NCI-H128 (cell line): Measurements from ENCODE around the gene SFN.
"Not testable (repeated sequence)": the region's sequence is repeated elsewhere in the genome, so short reads cannot be mapped to it uniquely, and the experiment has no call there.

Experiments used
- DNase-seq: peaks from one replicate; lab custom pipeline; 2025; ENCODE audit not compliant: unreplicated experiment; lab: John Stamatoyannopoulos, UW

SFN gene

DNA sequence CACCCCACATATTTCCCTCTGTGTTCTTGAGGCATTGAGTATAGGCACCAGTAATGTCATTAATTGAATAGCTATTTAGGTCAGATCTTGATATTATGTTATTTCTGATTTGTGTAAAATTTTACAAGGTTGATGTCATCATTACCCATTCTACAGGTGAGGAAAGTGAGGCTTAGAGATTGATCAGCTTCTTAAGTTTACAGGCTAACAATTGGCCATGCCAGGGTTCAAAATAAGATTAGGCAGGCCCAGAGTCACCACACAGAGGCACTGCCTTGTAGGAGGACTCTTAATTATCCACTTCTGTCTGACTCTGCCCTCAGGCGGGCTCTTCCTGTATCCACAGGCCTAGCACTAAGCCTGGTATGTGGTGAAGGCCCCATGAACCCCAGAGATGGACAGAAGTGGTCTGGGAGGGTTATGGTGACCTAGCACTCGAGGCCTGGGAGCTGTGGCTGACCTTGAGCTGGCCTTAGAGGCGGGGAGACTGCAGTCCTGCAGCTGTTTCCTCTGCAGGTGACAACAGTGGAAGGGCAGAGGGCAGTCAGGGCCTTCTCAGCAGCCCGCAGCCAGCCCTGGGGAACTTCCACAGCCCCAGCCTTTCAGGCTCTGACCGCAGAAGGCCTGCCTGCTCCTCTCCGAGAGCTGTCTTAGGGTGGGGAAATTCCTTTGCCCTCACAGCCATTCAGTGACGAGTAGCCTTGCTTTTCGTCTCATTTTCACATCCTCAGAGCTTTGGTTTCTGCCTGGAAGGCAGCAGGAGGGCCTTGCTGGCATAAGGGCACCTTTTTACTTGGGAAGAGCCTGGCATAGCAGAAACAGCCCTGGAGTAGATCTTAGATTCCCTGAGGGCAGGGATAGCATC, 24.2 kb upstream of the SFN start:
- DNase-seq = no peak

DNA sequence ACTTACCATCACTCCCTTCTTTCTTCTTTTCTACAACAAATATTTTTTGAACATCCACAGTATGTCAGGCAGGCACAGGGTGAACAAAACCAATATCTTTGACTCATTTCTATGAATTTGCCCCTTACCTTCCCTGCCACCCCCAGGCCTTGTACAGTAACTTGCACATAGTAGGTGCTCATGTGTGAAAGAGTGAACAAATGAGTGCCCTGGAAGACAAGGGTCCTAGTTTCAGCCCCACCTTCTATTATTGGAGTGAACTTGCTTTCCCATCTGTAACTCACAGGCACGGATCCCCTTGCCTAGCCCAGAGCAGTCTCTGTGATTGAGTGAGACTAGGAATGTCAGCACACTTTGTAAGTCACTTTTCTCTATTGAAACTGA, 23.6 kb upstream of the SFN start:
- DNase-seq = no peak

DNA sequence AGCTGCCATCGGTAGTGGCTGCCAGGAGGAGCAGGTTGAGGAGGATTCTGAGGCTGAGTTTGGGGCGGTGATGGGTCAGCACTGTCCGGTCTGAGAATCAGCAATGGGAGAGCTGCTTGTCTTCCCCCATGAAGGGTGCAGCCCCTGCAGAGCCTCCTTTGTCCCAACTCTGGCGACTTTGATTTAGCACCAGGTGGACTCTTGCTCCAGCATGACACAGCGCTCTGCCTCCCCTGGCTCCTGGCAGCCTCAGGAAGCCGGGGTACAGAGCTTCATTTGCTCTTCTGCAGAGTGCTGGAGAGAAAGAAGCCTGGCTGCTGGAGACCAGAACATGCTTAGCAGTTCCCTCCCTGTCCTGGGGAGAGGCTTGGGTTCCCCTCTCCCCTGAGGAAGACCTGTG, 23.2 kb upstream of the SFN start:
- DNase-seq = no peak

DNA sequence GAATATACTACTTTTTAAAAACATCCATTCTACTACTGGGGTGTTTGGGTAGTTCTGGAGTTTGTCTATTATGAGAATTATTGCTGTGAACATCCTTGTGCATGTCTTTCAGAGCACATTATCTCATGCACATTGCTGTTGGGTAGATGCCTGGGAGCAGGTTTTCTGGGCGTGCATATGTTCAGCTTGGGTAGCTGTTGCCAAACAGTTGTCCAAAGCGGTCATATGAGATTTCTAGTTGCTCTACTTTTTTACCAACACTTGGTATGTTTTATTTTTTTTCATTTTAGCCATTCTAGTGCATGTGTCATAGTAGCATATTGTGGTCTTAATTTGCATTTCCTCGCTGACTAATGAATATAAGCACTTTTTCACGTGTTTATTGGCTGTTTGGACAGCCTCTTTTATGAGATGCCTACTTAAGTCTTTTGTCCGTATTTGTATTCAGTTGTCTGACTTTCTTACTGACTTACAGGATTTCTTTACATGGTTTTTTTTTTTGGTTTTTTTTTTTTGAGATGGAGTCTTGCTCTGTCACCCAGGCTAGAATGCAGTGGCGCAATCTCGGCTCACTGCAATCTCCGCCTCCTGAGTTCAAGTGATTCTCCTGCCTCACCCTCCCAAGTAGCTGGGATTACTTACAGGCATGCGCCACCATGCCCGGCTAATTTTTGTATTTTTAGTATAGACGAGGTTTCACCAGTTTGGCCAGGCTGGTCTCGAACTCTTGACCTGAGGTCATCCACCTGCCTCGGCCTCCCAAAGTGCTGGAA, 18.3 kb upstream of the SFN start:
- no peak for DNase-seq

DNA sequence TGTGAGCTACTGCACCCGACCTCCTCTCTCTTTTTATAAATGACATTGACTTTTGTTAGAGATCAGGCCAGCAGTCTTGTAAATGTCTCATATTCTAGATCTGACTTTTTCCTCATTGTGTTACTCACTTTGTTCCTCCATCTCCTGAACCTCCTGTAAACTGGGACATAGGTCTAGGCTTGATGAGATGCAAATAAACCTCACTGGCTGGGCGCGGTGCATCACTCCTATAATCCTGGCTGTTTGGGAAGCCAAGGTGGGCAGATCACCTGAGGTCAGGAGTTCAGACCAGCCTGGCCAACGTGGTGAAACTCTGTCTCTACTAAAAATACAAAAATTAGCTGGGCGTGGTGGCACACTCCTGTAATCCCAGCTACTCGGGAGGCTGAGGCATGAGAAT, 15.1 kb upstream of the SFN start:
- DNase-seq = not testable (repeated sequence)

DNA sequence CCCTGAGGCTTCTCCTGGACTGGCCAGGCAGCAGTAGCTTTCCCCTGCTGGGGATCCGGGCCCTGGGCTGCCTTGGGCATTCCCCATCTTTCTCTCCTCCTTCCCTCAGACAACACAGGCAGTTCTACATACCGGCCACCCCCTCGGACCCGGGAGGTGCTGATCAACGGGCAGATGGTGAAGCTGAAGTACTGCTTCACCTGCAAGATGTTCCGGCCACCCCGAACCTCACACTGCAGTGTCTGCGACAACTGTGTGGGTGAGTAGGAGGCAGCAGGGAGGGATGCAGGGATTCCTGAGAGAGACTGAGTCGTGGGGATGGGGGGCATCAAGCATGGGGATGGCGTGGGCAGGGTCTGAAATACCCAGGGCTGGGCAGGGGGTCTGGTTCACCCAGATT, 14.4 kb upstream of the SFN start:
- DNase-seq = no peak

DNA sequence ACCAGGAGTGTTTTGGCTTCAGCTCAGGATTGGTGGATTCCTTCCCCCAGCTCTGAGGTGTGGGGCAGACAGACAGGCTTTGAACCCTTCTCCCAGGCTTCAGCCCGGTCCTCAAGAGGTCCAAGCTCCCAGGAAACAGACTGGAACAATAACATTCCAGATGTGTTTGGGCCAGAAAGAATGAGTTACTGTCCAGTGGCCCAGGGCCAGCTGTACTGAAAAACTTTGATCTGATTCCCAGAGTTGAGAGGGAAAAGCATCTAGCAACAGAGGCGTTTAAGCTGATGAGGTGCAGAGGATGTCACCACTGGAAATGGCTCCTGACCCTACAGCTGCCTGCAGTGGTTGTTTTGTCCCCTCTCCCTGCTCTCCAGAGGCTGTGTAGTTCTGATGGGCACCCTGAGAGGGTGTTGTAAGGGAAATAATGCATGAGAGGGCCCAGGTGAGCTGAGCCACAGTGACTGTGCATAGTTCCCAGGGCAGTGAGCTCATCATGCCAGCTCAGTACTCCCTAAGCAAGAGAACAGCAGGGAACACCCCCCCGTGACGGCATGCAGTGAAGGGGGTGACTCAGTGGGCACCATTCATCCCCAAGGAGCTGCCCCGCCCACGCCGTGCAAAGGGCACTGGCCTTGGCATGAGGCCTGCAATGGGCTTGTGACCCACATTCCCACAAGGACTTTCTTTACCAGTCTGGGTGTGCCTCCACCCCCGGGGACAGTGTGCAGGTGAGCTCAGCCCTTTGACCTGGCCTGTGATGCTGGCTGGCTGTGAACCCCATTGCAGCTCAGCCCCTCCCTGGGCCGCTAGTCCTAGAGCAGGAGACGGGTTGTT, 13.8 kb upstream of the SFN start:
- DNase-seq = no peak

DNA sequence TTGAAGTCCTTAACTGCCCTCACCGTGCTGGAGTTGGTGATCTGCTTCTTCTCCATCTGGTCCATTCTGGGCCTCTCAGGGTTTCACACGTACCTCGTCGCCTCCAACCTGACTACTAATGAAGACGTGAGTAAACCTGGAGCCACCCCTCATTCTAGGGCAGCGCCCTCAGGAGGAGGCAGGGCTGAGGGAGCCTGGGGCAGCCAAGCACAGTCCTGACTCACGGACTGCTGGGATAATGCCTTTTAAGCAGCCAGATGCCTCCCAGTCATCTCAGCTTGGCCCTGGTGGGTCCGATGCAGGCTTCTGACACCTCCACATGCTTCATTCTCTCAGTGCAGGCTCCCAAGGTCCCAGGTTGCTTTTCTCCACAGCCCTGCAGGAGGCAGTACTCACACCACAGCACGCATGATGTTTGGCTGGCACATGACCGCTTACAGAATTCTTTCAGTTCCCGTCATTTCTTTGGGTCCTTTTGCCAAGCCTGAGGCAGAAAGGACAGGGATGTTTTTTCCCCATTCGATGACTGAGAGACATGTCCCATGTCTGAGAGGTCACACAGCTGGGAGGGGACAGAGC, 11.8 kb upstream of the SFN start:
- no peak for DNase-seq

DNA sequence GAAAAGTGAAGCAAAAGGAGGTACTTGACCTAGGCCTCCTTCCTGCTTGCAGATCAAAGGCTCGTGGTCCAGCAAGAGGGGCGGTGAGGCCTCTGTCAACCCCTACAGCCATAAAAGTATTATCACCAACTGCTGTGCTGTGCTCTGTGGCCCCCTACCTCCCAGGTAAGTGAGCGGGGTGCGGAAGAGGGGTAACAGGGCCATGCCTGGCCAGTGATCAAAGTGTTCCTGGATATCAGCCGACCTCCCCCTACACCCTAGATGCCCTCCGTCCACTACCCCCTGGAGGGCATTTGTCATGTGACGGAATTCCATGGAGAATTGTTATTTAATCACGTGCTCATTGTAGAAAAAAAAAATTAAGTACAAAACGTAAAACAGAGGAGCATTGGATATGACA, 10.2 kb upstream of the SFN start:
- DNase-seq = no peak

DNA sequence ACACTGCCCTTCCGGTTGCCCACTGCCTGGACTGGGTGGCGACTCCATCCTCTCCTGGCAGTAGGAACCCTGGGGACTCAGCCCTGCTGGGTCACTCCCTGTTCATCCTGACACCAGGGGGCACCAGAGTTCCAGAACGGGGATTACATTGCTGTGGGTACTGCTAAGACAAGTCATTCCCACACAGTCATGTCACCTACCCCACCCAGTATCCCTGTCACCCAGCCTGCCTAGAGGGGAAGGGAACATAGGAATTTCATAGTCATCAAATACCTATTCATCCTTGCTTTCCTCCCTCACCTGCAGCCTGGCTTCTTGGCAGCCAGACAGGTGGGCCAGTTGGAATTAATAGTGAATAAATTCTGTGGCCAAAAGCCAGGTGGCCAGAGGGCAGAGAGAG, 9.8 kb upstream of the SFN start:
- DNase-seq = peak; percentile 61

DNA sequence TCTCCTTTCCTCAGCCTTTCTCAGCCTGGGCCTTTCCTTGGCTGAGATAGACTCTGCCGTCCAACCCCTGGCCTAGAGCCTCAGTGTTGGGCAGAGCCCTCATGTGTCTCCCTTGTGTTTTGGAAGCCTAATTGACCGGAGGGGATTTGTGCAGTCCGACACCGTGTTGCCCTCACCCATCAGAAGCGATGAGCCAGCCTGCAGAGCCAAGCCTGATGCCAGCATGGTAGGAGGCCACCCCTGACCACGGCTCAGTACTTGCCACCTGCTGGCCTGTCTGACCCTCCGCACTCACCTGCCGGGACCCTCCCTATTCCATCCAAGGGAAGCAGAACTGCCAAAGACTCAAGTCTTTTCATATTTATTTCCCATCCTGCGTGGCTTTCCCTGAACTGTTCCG, 9.3 kb upstream of the SFN start:
- no peak for DNase-seq

DNA sequence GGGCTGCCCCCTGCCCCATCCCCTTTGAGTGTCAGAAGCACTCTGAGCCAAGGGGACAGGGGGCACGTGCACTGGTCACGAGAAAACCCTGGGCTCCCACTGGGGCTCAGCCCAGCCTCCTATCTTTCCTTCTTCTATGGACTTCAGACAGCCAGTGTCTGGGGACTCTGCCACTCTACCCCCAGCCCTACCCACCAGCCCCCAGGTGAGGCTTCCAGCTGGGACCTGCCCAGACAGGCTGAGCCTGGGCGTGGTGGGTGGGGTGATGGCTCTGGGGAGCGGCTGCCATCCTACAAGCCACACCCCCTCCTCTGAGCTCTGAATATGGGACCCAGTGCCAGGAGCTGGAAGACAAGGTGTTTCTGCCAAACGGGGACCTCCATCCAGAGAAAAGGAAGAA, 8.0 kb upstream of the SFN start:
- DNase-seq = no peak

DNA sequence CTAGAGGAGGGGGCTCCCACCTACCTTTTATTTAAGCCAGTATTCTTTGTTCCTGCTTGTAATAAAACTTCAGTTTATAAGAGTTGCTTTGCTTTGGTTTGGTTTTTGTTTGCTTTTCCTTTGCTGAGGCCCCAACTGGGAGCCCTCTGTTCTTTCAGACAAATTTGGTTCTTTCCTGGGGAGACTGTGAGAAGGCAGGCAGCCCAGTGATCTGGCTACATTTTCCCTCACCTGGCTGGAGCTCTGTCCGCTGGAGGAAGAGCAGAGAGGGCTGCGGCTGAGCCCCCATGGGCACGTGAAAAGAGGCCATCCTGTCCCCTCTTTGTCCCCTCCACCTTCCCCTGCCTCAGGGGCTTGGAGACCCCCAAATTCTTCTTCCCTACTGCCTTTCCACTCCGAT, 7.3 kb upstream of the SFN start:
- no peak for DNase-seq

DNA sequence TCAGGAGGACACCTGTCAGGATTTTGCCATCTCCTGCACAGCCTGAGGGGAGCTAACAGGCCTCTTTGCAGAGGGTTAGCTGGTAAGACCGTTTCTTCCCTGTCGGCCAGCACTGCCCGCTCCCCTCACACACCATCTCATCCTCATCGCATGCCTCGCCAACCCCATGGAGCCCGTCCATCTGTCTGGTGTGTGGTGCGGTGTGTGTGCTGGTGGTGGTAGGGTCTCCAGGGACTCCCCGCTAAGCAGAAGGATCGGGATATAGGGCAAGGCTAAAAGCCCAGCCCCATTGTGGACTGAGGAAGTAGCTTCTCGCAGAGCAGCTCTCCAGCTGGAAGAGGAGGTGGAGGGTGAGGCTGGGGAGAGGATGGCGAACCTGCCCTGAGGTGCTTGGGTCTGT, 6.8 kb upstream of the SFN start:
- DNase-seq = no peak

DNA sequence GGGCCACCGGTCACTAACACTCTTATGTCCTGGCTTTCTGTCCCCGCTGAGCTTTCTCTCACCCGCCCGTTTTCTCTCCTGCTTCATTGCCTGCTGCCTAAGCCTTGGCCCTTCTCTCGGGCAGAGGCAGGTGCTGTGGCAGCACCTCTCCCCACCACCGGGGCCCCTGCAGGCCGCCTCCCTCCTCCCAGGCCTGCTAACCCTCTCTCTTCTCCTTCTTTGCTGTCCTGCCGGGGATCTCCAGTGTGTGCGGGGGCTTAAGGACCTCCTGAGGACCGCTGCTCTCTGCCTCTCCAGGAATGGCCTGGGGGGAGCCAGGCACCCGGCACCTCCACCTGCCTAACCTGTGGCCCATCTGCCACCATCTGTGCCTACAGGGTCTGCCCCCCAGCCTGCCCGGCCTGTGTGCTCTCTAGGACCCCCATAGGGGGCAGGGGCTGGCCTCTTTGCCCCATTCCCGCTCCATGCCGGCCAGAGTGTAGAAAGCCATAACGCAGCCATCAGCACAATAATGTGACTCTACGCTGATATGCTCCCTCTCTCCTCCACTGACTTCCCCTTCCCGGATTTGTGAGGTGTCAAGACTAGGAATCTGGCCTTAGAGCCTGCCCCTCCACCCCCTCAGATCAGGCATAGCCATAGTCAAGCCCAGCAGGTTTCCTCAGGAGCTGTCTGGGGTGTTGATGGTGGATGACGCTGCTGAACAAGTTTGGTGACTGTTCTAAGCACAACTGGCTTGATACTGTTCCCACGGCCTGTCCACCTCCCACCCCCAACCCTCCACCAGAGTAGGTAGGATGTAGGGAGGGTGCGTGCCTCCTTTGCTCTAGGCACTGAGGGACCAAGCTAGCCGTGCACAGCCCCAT, 6.1 kb upstream of the SFN start:
- DNase-seq = no peak

DNA sequence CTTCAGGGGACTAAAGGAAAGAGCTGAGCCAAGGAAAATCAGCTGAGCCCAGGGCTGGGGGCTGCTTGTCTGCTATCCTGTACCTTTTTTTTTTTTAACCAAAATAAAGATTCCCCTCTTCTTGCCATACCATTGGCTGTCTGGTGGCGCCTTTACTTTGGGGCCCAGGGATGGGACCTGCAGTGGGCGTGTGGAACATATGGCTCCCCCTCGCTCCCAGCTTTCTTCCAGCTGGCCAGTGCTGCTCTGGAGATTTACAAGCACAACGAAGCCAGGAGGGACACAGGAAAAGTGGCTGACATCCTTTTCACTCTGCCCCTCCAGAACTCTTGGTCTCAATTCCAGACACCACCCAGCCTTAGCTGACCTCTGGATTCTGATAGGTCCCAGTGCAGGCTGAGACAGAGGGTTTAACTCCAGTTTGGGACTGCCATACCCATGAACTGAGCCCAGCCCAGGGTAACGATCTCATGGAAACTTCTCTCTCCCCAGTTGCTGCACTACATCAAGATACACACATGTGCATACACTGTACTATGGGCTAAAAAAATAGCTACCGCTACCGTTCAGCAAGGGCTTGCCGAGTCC, 5.4 kb upstream of the SFN start:
- no peak for DNase-seq

DNA sequence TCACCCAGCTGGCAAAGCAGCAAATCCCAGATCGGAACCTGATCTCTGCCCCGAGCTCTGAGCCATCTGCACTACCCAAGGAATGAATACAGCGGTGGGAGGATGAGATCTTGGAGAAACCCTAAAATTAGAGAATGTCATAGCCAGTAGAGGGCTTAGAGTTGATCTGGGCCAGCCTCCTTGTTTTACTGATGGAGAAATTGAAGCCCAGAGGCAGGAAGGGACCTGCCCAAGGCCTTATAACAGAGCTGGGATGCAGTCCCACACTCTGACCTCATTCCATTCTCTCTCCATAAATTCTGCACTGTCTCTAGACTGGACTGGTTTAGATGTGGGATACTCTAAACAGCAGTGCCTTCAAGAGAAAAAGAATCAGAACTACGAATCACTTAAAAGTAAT, 4.8 kb upstream of the SFN start:
- DNase-seq = no peak

DNA sequence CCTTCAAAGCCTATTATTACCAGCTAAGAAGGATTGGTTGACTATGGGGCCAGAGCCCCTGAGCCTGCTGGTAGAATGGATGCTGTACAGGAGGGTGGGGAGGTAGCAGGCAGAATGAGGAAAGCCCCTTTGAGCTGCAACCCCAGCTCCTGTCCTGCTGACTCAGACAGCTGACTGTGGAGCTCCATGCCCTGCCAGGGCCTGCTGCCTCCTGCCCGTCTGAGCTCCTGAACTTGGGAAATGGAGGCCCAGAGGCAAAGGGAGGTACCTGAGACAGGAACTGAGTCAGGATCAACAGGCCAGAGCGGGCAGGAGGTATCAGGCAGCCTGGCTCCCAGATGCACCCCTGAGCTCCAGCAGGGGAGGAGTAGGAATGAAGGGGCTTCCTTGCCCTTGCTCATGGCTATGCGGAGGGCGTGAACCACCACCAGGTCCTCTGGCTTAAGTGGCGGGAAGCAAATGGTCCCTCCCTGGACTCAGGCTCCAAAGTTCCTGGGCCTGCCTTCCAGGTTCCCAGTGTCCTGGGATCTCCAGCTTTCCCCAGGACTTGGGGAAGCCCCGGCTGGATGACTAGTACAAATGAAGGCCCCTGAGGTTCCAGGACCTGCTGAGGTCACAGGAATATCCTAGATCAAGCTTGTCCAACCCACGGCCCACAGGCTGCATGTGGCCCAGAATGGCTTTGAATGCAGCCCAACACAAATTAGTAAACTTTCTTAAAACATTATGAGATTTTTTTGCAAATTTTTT, 3.9 kb upstream of the SFN start:
- DNase-seq = no peak

DNA sequence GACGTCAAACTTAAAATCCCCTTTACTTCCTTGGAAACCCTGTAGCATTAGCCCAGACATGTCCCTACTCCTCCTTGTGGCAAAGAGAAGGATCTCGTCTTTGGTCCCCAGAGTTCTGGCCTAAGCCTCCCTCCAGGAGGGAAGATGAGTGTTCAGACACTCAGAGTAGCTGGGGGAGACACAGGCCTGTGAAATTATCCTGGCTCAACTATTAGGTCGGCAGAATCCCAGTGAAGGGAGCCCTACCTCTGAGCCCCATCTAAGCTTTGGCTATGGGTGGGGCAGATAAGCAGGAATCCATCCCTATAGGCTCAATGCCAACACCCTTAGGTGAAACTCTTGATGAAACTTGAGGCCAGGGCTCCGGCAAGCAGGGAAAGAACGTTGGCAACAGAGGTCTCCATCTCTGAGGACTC, 1.7 kb upstream of the SFN start:
- DNase-seq = no peak
